LNCaP clone FGC (cell line): ENCODE measurements around the gene MACROH2A1.
"Not testable (repeated sequence)": the region's sequence is repeated elsewhere in the genome, so short reads cannot be mapped to it uniquely, and the experiment has no call there.

ENCODE experiments used
- DNase-seq: peaks from one replicate; pipeline ENCODE4 v3.0.0-alpha.2; 2011; ENCODE audit warnings: low read depth
- H3K4me3 ChIP-seq: 2 replicates; pipeline ENCODE4 v1.5.1; 2011; ENCODE audit warnings: mild to moderate bottlenecking, low read depth, low read length, control low read depth
- TF ChIP-seq, protein P1 (sequence below): IDR thresholded peaks from 2 replicates; pipeline ENCODE4 v1.5.1; 2012; ENCODE audit warnings: mild to moderate bottlenecking; ENCODE audit not compliant: control insufficient read depth, insufficient read depth; ENCODE audit errors: extremely low read depth

Gene MACROH2A1

GRCh38 chr5:135371622-135372232 is 27.3 kb downstream of the MACROH2A1 start:
- TF ChIP-seq, protein P1, sequence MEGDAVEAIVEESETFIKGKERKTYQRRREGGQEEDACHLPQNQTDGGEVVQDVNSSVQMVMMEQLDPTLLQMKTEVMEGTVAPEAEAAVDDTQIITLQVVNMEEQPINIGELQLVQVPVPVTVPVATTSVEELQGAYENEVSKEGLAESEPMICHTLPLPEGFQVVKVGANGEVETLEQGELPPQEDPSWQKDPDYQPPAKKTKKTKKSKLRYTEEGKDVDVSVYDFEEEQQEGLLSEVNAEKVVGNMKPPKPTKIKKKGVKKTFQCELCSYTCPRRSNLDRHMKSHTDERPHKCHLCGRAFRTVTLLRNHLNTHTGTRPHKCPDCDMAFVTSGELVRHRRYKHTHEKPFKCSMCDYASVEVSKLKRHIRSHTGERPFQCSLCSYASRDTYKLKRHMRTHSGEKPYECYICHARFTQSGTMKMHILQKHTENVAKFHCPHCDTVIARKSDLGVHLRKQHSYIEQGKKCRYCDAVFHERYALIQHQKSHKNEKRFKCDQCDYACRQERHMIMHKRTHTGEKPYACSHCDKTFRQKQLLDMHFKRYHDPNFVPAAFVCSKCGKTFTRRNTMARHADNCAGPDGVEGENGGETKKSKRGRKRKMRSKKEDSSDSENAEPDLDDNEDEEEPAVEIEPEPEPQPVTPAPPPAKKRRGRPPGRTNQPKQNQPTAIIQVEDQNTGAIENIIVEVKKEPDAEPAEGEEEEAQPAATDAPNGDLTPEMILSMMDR: no peak
- no peak overlapping the region for H3K4me3 ChIP-seq
- peak; percentile 32 for DNase-seq

DNA sequence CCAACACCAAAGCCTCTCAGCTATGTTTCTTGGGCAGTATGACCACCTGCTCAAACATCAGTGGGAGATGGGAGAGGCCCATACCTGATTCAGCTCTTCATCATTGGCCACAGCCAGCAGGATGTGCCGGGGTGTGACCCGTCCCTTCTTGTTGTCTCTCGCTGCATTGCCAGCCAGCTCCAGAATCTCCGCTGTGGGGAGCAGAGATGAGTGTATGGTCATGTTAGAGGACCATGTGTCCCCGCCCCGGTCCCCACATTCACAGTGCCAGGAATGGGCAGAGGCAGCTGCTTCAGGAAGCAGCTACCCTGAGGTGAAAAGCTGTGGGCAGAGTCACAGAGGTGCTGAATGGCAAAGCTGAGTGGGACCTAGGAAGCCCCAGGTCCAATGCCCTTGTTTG is 29.1 kb downstream of the MACROH2A1 start:
- DNase-seq: no peak
- H3K4me3 ChIP-seq: no peak overlapping the region
- TF ChIP-seq, protein P1: no peak

GRCh38 chr5:135367554-135367953 is 31.5 kb downstream of the MACROH2A1 start:
- TF ChIP-seq, protein P1: no peak
- H3K4me3 ChIP-seq: no peak overlapping the region
- no peak for DNase-seq

- no peak overlapping the region for H3K4me3 ChIP-seq
- DNase-seq: no peak
- TF ChIP-seq, protein P1: no peak
These were observed 32.0 kb downstream of the MACROH2A1 start for GRCh38 chr5:135367076-135367475.

DNA sequence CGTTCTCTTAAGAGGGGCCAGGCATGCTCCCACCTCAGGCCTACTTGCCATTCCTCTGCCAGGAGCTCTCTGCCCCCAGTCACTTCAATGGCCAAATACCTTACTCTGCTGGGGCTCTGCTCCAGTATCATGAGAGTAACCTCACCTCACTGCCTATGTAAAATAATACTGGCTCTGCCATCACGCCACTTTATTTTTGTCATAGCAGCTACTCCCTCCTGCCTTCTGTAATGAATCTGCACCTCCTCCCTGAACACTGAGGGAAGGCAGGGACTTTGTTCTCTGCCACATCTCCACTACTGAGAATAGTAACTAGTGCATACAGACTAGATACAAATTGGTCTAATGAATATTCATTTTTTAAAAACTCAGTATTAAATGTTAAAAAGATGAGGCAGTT is 33.8 kb downstream of the MACROH2A1 start:
- TF ChIP-seq, protein P1: no peak
- no peak for DNase-seq
- peak overlapping the region; percentile 19; the same call in 1 of the 2 replicates for H3K4me3 ChIP-seq

- TF ChIP-seq, protein P1: no peak
- peak overlapping the region; percentile 19 for H3K4me3 ChIP-seq
- DNase-seq: peak; percentile 91
These were observed 34.4 kb downstream of the MACROH2A1 start for GRCh38 chr5:135364421-135365262.

DNA sequence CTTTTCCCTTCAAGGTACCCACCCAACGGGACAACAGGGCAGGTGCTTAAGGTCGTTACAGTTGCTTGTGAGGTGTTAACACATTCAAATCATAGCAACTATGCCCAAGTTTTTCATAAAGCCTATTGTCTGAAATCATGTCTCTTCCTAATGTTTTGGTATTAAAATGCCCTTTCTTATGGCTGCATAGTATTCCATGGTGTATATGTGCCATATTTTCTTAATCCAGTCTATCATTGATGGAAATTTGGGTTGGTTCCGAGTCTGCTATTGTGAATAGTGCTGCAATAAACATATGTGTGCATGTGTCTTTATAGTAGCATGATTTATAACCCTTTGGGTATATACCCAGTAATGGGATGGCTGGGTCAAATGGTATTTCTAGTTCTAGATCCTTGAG is 35.7 kb downstream of the MACROH2A1 start:
- not testable (repeated sequence) for DNase-seq, H3K4me3 ChIP-seq
